Subcutaneous abdominal adipose tissue (tissue), 5 donors: ENCODE data around the gene ANKS1A.
"Not testable (repeated sequence)": the region's sequence is repeated elsewhere in the genome, so short reads cannot be mapped to it uniquely, and the experiment has no call there.

Experiments used
- H3K27ac ChIP-seq: one replicate; pipeline ENCODE4 v1.7.0; 2013; ENCODE audit warnings: low read depth, mild to moderate bottlenecking, inconsistent platforms, low read length, moderate library complexity
- H3K27me3 ChIP-seq, 5 donors: one replicate each; pipeline ENCODE4 v1.7.0; 2013; ENCODE audit warnings: low read length in 5 of 5, inconsistent platforms in 1 of 5; ENCODE audit not compliant: control insufficient read depth in 5 of 5, insufficient read depth in 4 of 5
- H3K36me3 ChIP-seq, 5 donors: one replicate each; pipeline ENCODE4 v1.7.0; 2013; ENCODE audit warnings: low read length in 5 of 5; ENCODE audit not compliant: control insufficient read depth in 5 of 5, insufficient read depth in 5 of 5
- H3K4me1 ChIP-seq, 5 donors: one replicate each; pipeline ENCODE4 v1.7.0; 2013; ENCODE audit warnings: low read length in 5 of 5, mild to moderate bottlenecking in 3 of 5, moderate library complexity in 1 of 5; ENCODE audit not compliant: control insufficient read depth in 5 of 5, insufficient read depth in 5 of 5
- H3K4me3 ChIP-seq, 5 donors: one replicate each; pipeline ENCODE4 v1.7.0; 2013; ENCODE audit warnings: low read length in 5 of 5, low read depth in 1 of 5
- H3K9ac ChIP-seq, 5 donors: one replicate each; pipeline ENCODE4 v1.7.0; 2013; ENCODE audit warnings: low read length in 5 of 5, mild to moderate bottlenecking in 4 of 5, moderate library complexity in 3 of 5
- H3K9me3 ChIP-seq, 5 donors: one replicate each; pipeline ENCODE4 v1.7.0; 2013; ENCODE audit warnings: low read length in 5 of 5; ENCODE audit not compliant: control insufficient read depth in 5 of 5
- donor health status: healthy.
- donor health status: healthy.
- donor health status: healthy.
- donor health status: healthy.
- donor health status: healthy.

ANKS1A gene

DNA sequence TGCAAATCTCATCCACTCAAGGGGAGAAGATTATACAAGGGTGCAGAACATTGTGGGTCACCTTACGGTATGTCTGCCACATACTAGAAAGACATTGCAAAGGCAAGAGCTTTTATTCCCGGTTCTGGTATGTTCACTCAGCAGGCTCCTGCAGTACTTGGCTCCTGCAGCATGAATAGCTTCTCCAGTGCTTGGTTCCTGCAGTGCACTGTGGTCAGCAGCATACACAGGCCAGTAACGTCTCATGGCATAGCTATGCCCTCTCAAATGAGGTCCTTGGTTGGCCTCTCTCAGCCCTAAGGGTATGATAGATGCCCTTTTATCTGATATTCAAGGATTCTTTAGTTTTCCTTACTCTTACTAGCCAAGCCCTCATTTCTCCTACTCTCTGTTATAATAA lies 239.4 kb downstream of the ANKS1A start:
- Histone ChIP-seq H3K27ac (no peak overlapping the region), H3K4me3 (no peak overlapping the region), H3K36me3 (no peaks in the 10 kb centered on the region), H3K4me1 (no peaks in the 10 kb centered on the region), H3K27me3 (no peaks in the 10 kb centered on the region), H3K9ac (no peak overlapping the region), H3K9me3 (no peaks in the 10 kb centered on the region)

DNA sequence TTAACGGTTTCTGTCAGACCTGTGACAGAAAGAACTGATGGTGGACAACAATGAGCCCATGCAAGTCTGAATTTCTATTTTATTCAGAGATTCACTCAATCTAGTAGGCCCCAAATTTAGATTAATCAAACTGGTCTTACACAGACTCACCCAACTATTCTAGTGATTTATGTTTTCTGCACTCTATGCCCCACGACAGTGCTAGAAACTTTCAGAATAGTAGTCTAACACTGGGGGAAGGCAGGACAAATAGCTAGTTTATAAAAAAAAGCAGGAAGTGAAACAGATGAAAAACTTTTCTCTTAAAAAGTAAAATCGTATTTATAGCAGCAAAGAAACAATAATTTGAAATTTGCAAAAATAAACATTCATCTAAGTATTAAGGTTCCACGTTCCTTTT lies 247.1 kb downstream of the ANKS1A start:
- Histone ChIP-seq H3K27me3 (no peaks in the 10 kb centered on the region), H3K9me3 (no peaks in the 10 kb centered on the region), H3K36me3 (no peaks in the 10 kb centered on the region), H3K9ac (no peak overlapping the region), H3K4me3 (no peak overlapping the region), H3K4me1 (peaks cover 0 to 12% (median 8%) of the 10 kb centered on the region in 5 donors), H3K27ac (no peak overlapping the region)

DNA sequence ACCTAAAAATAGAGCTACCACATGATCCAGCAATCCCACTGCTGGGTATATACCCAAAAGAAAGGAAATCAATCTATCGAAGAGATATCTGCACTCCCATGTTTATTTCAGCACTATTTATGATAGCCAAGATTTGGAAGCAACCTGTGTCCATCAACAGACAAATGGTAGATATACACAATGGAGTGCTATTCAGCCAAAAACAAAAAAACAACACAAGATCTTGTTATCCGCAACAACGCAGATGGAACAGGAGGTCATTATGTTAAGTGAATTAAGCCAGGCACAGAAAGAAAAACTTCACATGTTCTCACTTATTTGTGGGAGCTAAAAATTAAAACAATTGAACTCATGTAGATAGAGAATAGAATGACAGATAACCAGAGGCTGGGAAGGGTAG lies 249.1 kb downstream of the ANKS1A start:
- H3K9ac ChIP-seq, H3K36me3 ChIP-seq, H3K9me3 ChIP-seq, H3K27ac ChIP-seq, H3K27me3 ChIP-seq, H3K4me3 ChIP-seq: not testable (repeated sequence)
- H3K4me1 ChIP-seq = peaks cover 0 to 16% (median 8%) of the 10 kb centered on the region in 5 donors

DNA sequence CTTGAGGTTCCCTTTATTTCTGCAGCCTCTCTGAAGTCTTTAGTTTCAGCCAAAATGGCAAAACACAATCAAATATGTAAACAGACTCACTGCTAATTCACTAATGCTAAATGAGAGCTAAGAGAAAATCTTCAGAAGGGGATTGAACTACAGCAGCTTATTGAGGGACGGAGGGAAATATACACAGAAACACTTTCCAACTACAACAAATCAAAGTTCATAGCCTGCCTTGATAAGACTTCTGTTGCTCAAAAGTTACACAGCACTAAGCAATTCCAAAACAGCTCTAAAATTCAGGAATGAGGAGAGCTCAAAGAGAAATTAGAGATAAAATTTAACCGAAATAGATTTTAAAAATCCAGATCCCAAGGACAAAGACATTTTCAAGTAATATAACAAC lies 250.4 kb downstream of the ANKS1A start:
- Histone ChIP-seq H3K4me3 (no peak overlapping the region), H3K27ac (no peak overlapping the region), H3K9ac (no peak overlapping the region), H3K36me3 (no peaks in the 10 kb centered on the region), H3K9me3 (no peaks in the 10 kb centered on the region), H3K4me1 (peaks cover 0 to 16% (median 8%) of the 10 kb centered on the region in 5 donors), H3K27me3 (no peaks in the 10 kb centered on the region)

DNA sequence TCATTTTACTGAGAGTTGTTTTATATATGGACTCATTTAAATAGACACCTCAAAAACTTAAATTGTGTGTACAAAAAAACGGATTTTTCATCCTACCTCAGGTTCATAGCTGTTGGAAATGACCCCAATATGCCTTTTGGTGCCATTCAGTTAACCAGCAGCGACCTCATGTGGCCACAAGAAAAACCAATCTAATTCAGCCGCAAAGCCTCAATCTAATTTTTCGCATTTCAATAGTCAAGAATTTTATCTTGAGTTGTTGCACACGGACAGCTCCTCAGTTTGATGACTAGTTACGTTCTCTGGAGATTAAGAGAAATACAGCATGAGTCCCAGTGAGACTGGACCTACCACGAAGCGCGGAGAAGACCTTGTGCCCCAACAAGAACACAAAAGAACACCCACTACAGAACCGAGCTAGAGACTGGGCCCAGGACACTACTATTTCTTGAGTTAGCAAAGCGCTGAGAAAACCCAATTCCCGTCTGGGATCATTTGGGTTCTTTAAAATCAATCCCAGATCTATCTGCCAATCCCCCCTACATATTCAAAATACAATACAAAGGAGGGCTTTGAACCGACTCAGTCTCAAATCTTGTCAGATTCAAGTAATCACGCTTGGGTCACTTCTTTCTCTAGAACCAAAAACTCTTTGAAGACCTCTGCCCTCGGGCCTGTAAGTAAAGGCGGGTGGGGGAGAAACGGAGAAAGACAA lies 251.0 kb downstream of the ANKS1A start:
- Histone ChIP-seq H3K27ac (no peak overlapping the region), H3K9me3 (no peaks in the 10 kb centered on the region), H3K36me3 (no peaks in the 10 kb centered on the region), H3K27me3 (no peaks in the 10 kb centered on the region), H3K4me1 (peaks cover 0 to 16% (median 8%) of the 10 kb centered on the region in 5 donors), H3K4me3 (no peak overlapping the region), H3K9ac (no peak overlapping the region)

DNA sequence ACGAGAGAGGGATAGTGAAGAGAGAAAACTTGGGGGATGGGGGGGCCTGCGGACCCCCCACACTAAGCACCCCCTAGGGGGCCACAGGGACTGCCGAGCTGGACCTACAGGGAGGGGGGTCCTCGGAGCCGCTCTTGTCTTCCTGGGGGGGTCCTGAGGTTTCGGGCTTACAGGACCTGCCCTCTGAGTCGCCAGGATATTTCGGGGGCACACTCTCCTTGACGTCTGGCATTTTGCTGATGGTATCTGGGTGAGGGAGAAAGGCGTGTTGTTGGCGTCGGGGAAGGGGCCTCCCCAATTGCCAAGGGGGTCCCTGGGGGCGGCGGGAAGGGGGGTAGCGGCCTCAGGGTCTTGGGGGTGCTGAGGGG lies 251.6 kb downstream of the ANKS1A start:
- no peaks in the 10 kb centered on the region for H3K9me3 ChIP-seq
- no peak overlapping the region for H3K9ac ChIP-seq
- peak overlapping the region in 4 of 5 donors; percentile 17 to 53 (median 36) for H3K4me3 ChIP-seq
- no peak overlapping the region for H3K27ac ChIP-seq
- H3K4me1 ChIP-seq = peaks cover 0 to 16% (median 8%) of the 10 kb centered on the region in 5 donors
- H3K36me3 ChIP-seq = no peaks in the 10 kb centered on the region
- H3K27me3 ChIP-seq = no peaks in the 10 kb centered on the region
